ENCODE measurements around the gene ZNF688.

ZNF688 gene

GRCh38 chr16:30521476-30521872 is 50.0 kb downstream of the ZNF688 start:
- Histone ChIP-seq H3K9me3 (ENCODE audit: control insufficient read depth, insufficient read depth, low read length) (no peaks in the 10 kb centered on the region), H3K36me3 (ENCODE audit: control insufficient read depth, insufficient read depth, low read length) (peaks cover 9% of the 10 kb centered on the region), H3K4me1 (ENCODE audit: control insufficient read depth, insufficient read depth, low read length) (no peaks in the 10 kb centered on the region), H3K27ac (ENCODE audit: low read depth, low read length) (no peak overlapping the region), H3K9ac (ENCODE audit: low read depth, low read length) (no peak overlapping the region), H3K27me3 (ENCODE audit: control insufficient read depth, insufficient read depth, low read length) (no peaks in the 10 kb centered on the region), H3K4me3 (ENCODE audit: low read depth, low read length) (no peak overlapping the region)

Data from HUES48 (cell line).